HEK293 (cell line): ENCODE results near the gene DIP2C.

Source experiments
- CTCF ChIA-PET: fragments of 350-600 bp; formaldehyde crosslinking; extraction: SDS; loops from one replicate; lab custom pipeline; 2021; ENCODE audit warnings: antibody characterized with exemption; lab: Yijun Ruan, JAX
- POLR2A ChIA-PET: fragments of 300-600 bp; formaldehyde crosslinking; extraction: SDS; loops from one replicate; lab custom pipeline; 2020; ENCODE audit warnings: antibody characterized with exemption, inconsistent platforms; lab: Yijun Ruan, JAX
- H3K27ac ChIP-seq: fragments of 200-500 bp; sonication (Bioruptor generic); 2 replicates; pipeline ENCODE4 v1.5.1; 2014; ENCODE audit warnings: low read depth, low read length, control low read depth, inconsistent platforms; ENCODE audit errors: extremely low read depth
- H3K36me3 ChIP-seq, 2 experiments: fragments of 200-500 bp in 1 of 2; sonication (Bioruptor generic) in 1 of 2; 1 replicate in 1 of 2; 2 replicates in 1 of 2; pipeline ENCODE4 v1.5.1; 2014 to 2017; ENCODE audit warnings: inconsistent platforms in 2 of 2, low read length in 2 of 2; ENCODE audit not compliant: control insufficient read depth in 2 of 2, insufficient read depth in 1 of 2
- H3K4me1 ChIP-seq: fragments of 200-500 bp; sonication (Bioruptor generic); 2 replicates; pipeline ENCODE4 v1.5.1; 2014; ENCODE audit warnings: mild to moderate bottlenecking, low read length, inconsistent platforms; ENCODE audit not compliant: control insufficient read depth, insufficient read depth
- H3K4me3 ChIP-seq: 2 replicates; pipeline ENCODE4 v1.5.1; 2011; ENCODE audit warnings: low read depth, mild to moderate bottlenecking, control low read depth, low read length, moderate library complexity
- H3K9me3 ChIP-seq: fragments of 200-500 bp; sonication (Bioruptor generic); 2 replicates; pipeline ENCODE4 v1.5.1; 2014; ENCODE audit warnings: low read depth, low read length, inconsistent platforms; ENCODE audit not compliant: control insufficient read depth, insufficient read depth
- GLIS1 ChIP-seq: fragments of 450-650 bp; formaldehyde crosslinking; IDR thresholded peaks from 2 replicates; pipeline ENCODE4 v1.5.1; 2016; ENCODE audit warnings: missing biosample characterization, missing genetic modification characterization
- RBAK ChIP-seq: fragments of 450-650 bp; formaldehyde crosslinking; IDR thresholded peaks from 2 replicates; pipeline ENCODE4 v1.5.1; 2016; ENCODE audit warnings: missing biosample characterization, missing genetic modification characterization
- SCRT1 ChIP-seq: fragments of 450-650 bp; formaldehyde crosslinking; IDR thresholded peaks from 2 replicates; pipeline ENCODE4 v1.5.1; 2016; ENCODE audit warnings: missing biosample characterization, missing genetic modification characterization, borderline replicate concordance
- ZFP3 ChIP-seq: fragments of 450-650 bp; formaldehyde crosslinking; IDR thresholded peaks from 2 replicates; pipeline ENCODE4 v1.5.1; 2016; ENCODE audit warnings: low read depth, missing biosample characterization, missing genetic modification characterization
- ZNF146 ChIP-seq: fragments of 450-650 bp; formaldehyde crosslinking; IDR thresholded peaks from 2 replicates; pipeline ENCODE4 v1.5.1; 2016; ENCODE audit warnings: missing biosample characterization, missing genetic modification characterization
- ZNF175 ChIP-seq: fragments of 450-650 bp; formaldehyde crosslinking; IDR thresholded peaks from 2 replicates; pipeline ENCODE4 v1.5.1; 2016; ENCODE audit warnings: missing biosample characterization, missing genetic modification characterization
- ZNF324 ChIP-seq: fragments of 450-650 bp; formaldehyde crosslinking; IDR thresholded peaks from 2 replicates; pipeline ENCODE4 v1.5.1; 2016; ENCODE audit warnings: missing biosample characterization, missing genetic modification characterization
- ZNF366 ChIP-seq: fragments of 450-650 bp; formaldehyde crosslinking; conservative IDR thresholded peaks from 2 replicates; pipeline ENCODE4 v1.5.1; 2016; ENCODE audit warnings: missing biosample characterization, missing genetic modification characterization
- ZNF510 ChIP-seq: fragments of 450-650 bp; formaldehyde crosslinking; IDR thresholded peaks from 2 replicates; pipeline ENCODE4 v1.5.1; 2018; ENCODE audit warnings: mild to moderate bottlenecking, missing genetic modification characterization, missing biosample characterization; ENCODE audit not compliant: insufficient replicate concordance
- ZNF585B ChIP-seq: fragments of 450-650 bp; formaldehyde crosslinking; IDR thresholded peaks from 2 replicates; pipeline ENCODE4 v1.5.1; 2016; ENCODE audit warnings: missing biosample characterization, missing genetic modification characterization
- ZNF610 ChIP-seq: fragments of 450-650 bp; formaldehyde crosslinking; IDR thresholded peaks from 2 replicates; pipeline ENCODE4 v1.5.1; 2016; ENCODE audit warnings: missing biosample characterization, missing genetic modification characterization, borderline replicate concordance
- ZNF623 ChIP-seq: fragments of 450-650 bp; formaldehyde crosslinking; IDR thresholded peaks from 2 replicates; pipeline ENCODE4 v1.5.1; 2016; ENCODE audit warnings: missing biosample characterization, missing genetic modification characterization
- ZNF626 ChIP-seq: fragments of 450-650 bp; sonication (Bioruptor Pico); formaldehyde crosslinking; IDR thresholded peaks from 2 replicates; pipeline ENCODE4 v1.5.1; 2018; ENCODE audit warnings: missing biosample characterization, missing genetic modification characterization, inconsistent platforms
- ZNF707 ChIP-seq: fragments of 450-650 bp; formaldehyde crosslinking; IDR thresholded peaks from 2 replicates; pipeline ENCODE4 v1.5.1; 2016; ENCODE audit warnings: missing biosample characterization, missing genetic modification characterization
- ZNF785 ChIP-seq: fragments of 450-650 bp; formaldehyde crosslinking; IDR thresholded peaks from 2 replicates; pipeline ENCODE4 v1.5.1; 2016; ENCODE audit warnings: missing biosample characterization, missing genetic modification characterization
- ZSCAN16 ChIP-seq: fragments of 450-650 bp; formaldehyde crosslinking; IDR thresholded peaks from 2 replicates; pipeline ENCODE4 v1.5.1; 2016; ENCODE audit warnings: missing biosample characterization, missing genetic modification characterization
- TF ChIP-seq, protein P1 (sequence below): fragments of 450-650 bp; IDR thresholded peaks from 2 replicates; pipeline ENCODE4 v1.5.1; 2018; ENCODE audit warnings: missing biosample characterization, mild to moderate bottlenecking, missing genetic modification characterization
- TF ChIP-seq, protein P2 (sequence below): fragments of 450-650 bp; formaldehyde crosslinking; IDR thresholded peaks from 2 replicates; pipeline ENCODE4 v1.5.1; 2017; ENCODE audit warnings: missing biosample characterization, missing genetic modification characterization
- TF ChIP-seq, protein P3 (sequence below): fragments of 450-650 bp; formaldehyde crosslinking; IDR thresholded peaks from 2 replicates; pipeline ENCODE4 v1.5.1; 2016; ENCODE audit warnings: missing biosample characterization, missing genetic modification characterization
- TF ChIP-seq, protein P4 (sequence below): fragments of 450-650 bp; formaldehyde crosslinking; optimal IDR thresholded peaks from 2 replicates; pipeline ENCODE3; 2016; ENCODE audit warnings: missing biosample characterization, mild to moderate bottlenecking, missing genetic modification characterization
- TF ChIP-seq, protein P5 (sequence below): fragments of 450-650 bp; formaldehyde crosslinking; IDR thresholded peaks from 2 replicates; pipeline ENCODE4 v1.5.1; 2017; ENCODE audit warnings: missing biosample characterization, missing genetic modification characterization
- TF ChIP-seq, protein P6 (sequence below): fragments of 450-650 bp; formaldehyde crosslinking; IDR thresholded peaks from 2 replicates; pipeline ENCODE4 v1.5.1; 2017; ENCODE audit warnings: missing biosample characterization, missing genetic modification characterization
- TF ChIP-seq, protein P7 (sequence below): fragments of 450-650 bp; formaldehyde crosslinking; IDR thresholded peaks from 2 replicates; pipeline ENCODE4 v1.5.1; 2016; ENCODE audit warnings: missing biosample characterization, missing genetic modification characterization

DIP2C gene

DNA sequence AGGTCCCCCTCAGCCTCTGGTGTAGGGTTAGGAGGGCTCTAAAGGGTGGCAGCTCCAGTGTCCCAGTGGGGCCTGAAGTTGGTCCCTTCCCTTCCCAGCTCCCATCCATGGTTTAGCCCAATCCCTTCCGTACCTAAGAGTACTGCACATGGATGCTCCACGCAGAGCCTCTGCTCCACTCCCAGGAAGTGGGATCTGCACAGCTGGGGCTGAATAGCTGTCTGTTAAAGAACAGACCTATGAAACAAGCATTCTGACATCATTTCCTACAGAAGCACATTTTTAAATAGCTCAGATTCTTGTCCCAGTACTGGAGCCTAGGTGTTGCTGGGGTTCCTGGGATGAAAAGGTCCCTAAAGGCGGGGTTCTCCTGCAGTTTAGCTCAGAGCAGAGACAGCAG lies 418.3 kb downstream of the DIP2C start:
- ChIA-PET CTCF (interaction anchor here (0.7 kb wide), 1 partner anchor 334 kb away, joined by 3 read pairs; no protein-coding TSS in a partner anchor), POLR2A (no interaction called here)
- no peak overlapping the region for H3K27ac ChIP-seq

DNA sequence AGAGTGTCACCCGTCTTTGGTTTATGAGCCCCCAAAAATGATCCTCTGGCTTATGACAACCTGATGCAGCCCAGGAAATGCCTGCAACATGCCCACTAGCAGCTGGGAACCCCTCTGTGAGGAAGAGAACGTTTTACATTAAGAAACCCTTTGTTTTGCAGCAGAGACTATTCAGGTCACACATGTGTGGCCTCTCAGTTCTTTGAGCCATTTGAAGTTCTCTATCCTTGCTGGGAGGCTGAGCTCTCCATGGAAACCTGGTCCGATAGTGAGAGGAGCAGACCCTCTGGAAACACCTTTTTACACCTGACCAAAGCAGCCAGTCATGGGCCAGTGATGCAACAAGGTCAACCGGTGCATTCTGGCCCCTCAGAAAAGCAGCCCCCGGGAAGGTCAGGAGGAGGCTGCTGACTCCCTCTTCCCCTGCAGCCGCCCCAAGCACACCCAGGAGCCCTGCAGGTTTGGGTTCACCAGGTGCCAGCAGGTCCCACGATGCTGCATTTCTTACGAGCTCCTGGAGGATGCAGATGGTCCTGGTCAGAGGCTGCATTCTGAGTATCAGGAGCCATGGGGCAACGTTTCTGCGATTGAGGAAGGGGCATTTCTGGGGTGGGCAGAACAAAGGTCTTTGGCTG lies 419.9 kb downstream of the DIP2C start:
- Histone ChIP-seq H3K36me3 (peaks cover 0 to 4% of the 10 kb centered on the region in 2 experiments; a peak in 1 of 3 replicates), H3K9me3 (no peaks in the 10 kb centered on the region), H3K4me3 (no peak overlapping the region), H3K27ac (no peak overlapping the region), H3K4me1 (peaks cover 7% of the 10 kb centered on the region; the same call in 1 of the 2 replicates)
- ChIA-PET CTCF (no interaction called here), POLR2A (no interaction called here)
- TF ChIP-seq, protein P1, sequence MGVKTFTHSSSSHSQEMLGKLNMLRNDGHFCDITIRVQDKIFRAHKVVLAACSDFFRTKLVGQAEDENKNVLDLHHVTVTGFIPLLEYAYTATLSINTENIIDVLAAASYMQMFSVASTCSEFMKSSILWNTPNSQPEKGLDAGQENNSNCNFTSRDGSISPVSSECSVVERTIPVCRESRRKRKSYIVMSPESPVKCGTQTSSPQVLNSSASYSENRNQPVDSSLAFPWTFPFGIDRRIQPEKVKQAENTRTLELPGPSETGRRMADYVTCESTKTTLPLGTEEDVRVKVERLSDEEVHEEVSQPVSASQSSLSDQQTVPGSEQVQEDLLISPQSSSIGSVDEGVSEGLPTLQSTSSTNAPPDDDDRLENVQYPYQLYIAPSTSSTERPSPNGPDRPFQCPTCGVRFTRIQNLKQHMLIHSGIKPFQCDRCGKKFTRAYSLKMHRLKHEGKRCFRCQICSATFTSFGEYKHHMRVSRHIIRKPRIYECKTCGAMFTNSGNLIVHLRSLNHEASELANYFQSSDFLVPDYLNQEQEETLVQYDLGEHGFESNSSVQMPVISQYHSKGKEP (tag by site-specific recombination), result no peak
- TF ChIP-seq SCRT1 (tag by site-specific recombination), result no peak
- no peak for TF ChIP-seq RBAK
- TF ChIP-seq ZNF175 (tag by site-specific recombination), result no peak
- no peak for TF ChIP-seq ZNF626 (tag by site-specific recombination)
- no peak for TF ChIP-seq ZNF623 (tag by site-specific recombination)
- TF ChIP-seq ZNF366 (tag by site-specific recombination), result no peak
- TF ChIP-seq, protein P2, sequence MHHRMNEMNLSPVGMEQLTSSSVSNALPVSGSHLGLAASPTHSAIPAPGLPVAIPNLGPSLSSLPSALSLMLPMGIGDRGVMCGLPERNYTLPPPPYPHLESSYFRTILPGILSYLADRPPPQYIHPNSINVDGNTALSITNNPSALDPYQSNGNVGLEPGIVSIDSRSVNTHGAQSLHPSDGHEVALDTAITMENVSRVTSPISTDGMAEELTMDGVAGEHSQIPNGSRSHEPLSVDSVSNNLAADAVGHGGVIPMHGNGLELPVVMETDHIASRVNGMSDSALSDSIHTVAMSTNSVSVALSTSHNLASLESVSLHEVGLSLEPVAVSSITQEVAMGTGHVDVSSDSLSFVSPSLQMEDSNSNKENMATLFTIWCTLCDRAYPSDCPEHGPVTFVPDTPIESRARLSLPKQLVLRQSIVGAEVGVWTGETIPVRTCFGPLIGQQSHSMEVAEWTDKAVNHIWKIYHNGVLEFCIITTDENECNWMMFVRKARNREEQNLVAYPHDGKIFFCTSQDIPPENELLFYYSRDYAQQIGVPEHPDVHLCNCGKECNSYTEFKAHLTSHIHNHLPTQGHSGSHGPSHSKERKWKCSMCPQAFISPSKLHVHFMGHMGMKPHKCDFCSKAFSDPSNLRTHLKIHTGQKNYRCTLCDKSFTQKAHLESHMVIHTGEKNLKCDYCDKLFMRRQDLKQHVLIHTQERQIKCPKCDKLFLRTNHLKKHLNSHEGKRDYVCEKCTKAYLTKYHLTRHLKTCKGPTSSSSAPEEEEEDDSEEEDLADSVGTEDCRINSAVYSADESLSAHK, result no peak
- no peak for TF ChIP-seq ZNF510 (tag by site-specific recombination)

More for the DNA sequence above, 418.3 kb downstream of the DIP2C start:
- H3K9me3 ChIP-seq, result no peaks in the 10 kb centered on the region
- TF ChIP-seq ZNF610 (tag by site-specific recombination), result no peak
- no peak for TF ChIP-seq ZSCAN16 (tag by site-specific recombination)
- TF ChIP-seq ZFP3 (tag by site-specific recombination), result no peak
- TF ChIP-seq ZNF585B, result no peak
- TF ChIP-seq, protein P3, sequence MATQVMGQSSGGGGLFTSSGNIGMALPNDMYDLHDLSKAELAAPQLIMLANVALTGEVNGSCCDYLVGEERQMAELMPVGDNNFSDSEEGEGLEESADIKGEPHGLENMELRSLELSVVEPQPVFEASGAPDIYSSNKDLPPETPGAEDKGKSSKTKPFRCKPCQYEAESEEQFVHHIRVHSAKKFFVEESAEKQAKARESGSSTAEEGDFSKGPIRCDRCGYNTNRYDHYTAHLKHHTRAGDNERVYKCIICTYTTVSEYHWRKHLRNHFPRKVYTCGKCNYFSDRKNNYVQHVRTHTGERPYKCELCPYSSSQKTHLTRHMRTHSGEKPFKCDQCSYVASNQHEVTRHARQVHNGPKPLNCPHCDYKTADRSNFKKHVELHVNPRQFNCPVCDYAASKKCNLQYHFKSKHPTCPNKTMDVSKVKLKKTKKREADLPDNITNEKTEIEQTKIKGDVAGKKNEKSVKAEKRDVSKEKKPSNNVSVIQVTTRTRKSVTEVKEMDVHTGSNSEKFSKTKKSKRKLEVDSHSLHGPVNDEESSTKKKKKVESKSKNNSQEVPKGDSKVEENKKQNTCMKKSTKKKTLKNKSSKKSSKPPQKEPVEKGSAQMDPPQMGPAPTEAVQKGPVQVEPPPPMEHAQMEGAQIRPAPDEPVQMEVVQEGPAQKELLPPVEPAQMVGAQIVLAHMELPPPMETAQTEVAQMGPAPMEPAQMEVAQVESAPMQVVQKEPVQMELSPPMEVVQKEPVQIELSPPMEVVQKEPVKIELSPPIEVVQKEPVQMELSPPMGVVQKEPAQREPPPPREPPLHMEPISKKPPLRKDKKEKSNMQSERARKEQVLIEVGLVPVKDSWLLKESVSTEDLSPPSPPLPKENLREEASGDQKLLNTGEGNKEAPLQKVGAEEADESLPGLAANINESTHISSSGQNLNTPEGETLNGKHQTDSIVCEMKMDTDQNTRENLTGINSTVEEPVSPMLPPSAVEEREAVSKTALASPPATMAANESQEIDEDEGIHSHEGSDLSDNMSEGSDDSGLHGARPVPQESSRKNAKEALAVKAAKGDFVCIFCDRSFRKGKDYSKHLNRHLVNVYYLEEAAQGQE (tag by site-specific recombination), result no peak
- no peak for TF ChIP-seq ZNF324 (tag by site-specific recombination)
- TF ChIP-seq, protein P4, sequence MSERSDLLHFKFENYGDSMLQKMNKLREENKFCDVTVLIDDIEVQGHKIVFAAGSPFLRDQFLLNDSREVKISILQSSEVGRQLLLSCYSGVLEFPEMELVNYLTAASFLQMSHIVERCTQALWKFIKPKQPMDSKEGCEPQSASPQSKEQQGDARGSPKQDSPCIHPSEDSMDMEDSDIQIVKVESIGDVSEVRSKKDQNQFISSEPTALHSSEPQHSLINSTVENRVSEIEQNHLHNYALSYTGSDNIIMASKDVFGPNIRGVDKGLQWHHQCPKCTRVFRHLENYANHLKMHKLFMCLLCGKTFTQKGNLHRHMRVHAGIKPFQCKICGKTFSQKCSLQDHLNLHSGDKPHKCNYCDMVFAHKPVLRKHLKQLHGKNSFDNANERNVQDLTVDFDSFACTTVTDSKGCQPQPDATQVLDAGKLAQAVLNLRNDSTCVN, result no peak
- TF ChIP-seq RBAK, result no peak
- TF ChIP-seq, protein P5, sequence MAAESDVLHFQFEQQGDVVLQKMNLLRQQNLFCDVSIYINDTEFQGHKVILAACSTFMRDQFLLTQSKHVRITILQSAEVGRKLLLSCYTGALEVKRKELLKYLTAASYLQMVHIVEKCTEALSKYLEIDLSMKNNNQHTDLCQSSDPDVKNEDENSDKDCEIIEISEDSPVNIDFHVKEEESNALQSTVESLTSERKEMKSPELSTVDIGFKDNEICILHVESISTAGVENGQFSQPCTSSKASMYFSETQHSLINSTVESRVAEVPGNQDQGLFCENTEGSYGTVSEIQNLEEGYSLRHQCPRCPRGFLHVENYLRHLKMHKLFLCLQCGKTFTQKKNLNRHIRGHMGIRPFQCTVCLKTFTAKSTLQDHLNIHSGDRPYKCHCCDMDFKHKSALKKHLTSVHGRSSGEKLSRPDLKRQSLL (tag by site-specific recombination), result no peak
- TF ChIP-seq ZNF785, result no peak
- TF ChIP-seq, protein P6, sequence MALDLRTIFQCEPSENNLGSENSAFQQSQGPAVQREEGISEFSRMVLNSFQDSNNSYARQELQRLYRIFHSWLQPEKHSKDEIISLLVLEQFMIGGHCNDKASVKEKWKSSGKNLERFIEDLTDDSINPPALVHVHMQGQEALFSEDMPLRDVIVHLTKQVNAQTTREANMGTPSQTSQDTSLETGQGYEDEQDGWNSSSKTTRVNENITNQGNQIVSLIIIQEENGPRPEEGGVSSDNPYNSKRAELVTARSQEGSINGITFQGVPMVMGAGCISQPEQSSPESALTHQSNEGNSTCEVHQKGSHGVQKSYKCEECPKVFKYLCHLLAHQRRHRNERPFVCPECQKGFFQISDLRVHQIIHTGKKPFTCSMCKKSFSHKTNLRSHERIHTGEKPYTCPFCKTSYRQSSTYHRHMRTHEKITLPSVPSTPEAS (tag by site-specific recombination), result no peak
- no peak for TF ChIP-seq ZNF707
- no peak for TF ChIP-seq ZNF146 (tag by site-specific recombination)
- TF ChIP-seq, protein P7, sequence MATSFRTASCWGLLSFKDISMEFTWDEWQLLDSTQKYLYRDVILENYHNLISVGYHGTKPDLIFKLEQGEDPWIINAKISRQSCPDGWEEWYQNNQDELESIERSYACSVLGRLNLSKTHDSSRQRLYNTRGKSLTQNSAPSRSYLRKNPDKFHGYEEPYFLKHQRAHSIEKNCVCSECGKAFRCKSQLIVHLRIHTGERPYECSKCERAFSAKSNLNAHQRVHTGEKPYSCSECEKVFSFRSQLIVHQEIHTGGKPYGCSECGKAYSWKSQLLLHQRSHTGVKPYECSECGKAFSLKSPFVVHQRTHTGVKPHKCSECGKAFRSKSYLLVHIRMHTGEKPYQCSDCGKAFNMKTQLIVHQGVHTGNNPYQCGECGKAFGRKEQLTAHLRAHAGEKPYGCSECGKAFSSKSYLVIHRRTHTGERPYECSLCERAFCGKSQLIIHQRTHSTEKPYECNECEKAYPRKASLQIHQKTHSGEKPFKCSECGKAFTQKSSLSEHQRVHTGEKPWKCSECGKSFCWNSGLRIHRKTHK (tag by site-specific recombination), result no peak
- TF ChIP-seq GLIS1 (tag by site-specific recombination), result no peak
- no peak for TF ChIP-seq ZNF623 (tag by site-specific recombination)
- TF ChIP-seq, all 188 proteins: peak for 0
- Histone ChIP-seq H3K4me3 (no peak overlapping the region), H3K4me1 (peaks cover 9% of the 10 kb centered on the region; the same call in 1 of the 2 replicates), H3K36me3 (peaks cover 0 to 4% of the 10 kb centered on the region in 2 experiments; a peak in 1 of 3 replicates)
